Large intestine (tissue), 3 donors: ENCODE results near the gene FCGR3A. TPM values are rescaled to one million over a fixed set of nuclear protein-coding genes. Genes with fewer than 3 reads are reported as not detected.

Source experiments
- DNase-seq, 2 donors: peaks; one replicate each; pipeline versions ENCODE4 v3.0.0 to v3.0.0-alpha.2; 2013
- H3K27ac ChIP-seq: one replicate; pipeline ENCODE4 v1.5.1; 2013; ENCODE audit warnings: low read length
- H3K27me3 ChIP-seq: 2 replicates; pipeline ENCODE4 v1.6.1; 2013; ENCODE audit warnings: low read length; ENCODE audit not compliant: control insufficient read depth, insufficient read depth
- H3K36me3 ChIP-seq: 2 replicates; pipeline ENCODE4 v1.6.1; 2013; ENCODE audit warnings: low read length; ENCODE audit not compliant: control insufficient read depth, insufficient read depth
- H3K4me1 ChIP-seq: one replicate; pipeline ENCODE4 v1.6.1; 2013; ENCODE audit warnings: low read length; ENCODE audit not compliant: control insufficient read depth, insufficient read depth
- H3K4me3 ChIP-seq: one replicate; pipeline ENCODE4 v1.5.1; 2013; ENCODE audit warnings: low read length
- H3K9me3 ChIP-seq: one replicate; pipeline ENCODE4 v1.6.1; 2013; ENCODE audit warnings: mild to moderate bottlenecking, low read depth, low read length, moderate library complexity; ENCODE audit not compliant: control insufficient read depth
- WGBS: methylation state at CpG from one replicate; pipeline ENCODE4 v1.1.5; 2013; ENCODE audit warnings: low lambda C conversion rate; ENCODE audit not compliant: insufficient coverage; 5-methylcytosine and 5-hydroxymethylcytosine counted together
- polyA plus RNA-seq: library from polyadenylated mRNA; unstranded; fragments of 120-200 nt; gene quantifications from one replicate; pipeline ENCODE4 v1.2.1, GENCODE V29; 2013

The FCGR3A gene
- polyA plus RNA-seq, 1 donor: 3.1 TPM

- 81% methylated on average over 3 of the region's 8 CpGs for WGBS
- Histone ChIP-seq H3K27me3 (peaks cover 31% of the 10 kb centered on the region), H3K4me3 (no peak overlapping the region), H3K36me3 (no peaks in the 10 kb centered on the region), H3K27ac (no peak overlapping the region), H3K9me3 (no peaks in the 10 kb centered on the region), H3K4me1 (no peaks in the 10 kb centered on the region)
- no peak for DNase-seq
Measured at GRCh38 chr1:161499099-161500039, 50.2 kb downstream of the FCGR3A start.

GRCh38 chr1:161498646-161499045 is 51.0 kb downstream of the FCGR3A start:
- Histone ChIP-seq H3K9me3 (no peaks in the 10 kb centered on the region), H3K4me3 (no peak overlapping the region), H3K27me3 (peaks cover 29% of the 10 kb centered on the region), H3K4me1 (no peaks in the 10 kb centered on the region), H3K27ac (no peak overlapping the region), H3K36me3 (no peaks in the 10 kb centered on the region)
- DNase-seq: no peak
- no CpG with 5 or more reads among the region's 2 CpGs for WGBS

GRCh38 chr1:161497961-161498360 is 51.7 kb downstream of the FCGR3A start:
- H3K36me3 ChIP-seq: no peaks in the 10 kb centered on the region
- H3K9me3 ChIP-seq: no peaks in the 10 kb centered on the region
- no peaks in the 10 kb centered on the region for H3K4me1 ChIP-seq
- no peak overlapping the region for H3K4me3 ChIP-seq
- no CpG with 5 or more reads among the region's 1 CpG for WGBS
- no peak for DNase-seq
- peaks cover 29% of the 10 kb centered on the region for H3K27me3 ChIP-seq
- H3K27ac ChIP-seq: no peak overlapping the region

- peaks cover 40% of the 10 kb centered on the region for H3K27me3 ChIP-seq
- no peak overlapping the region for H3K4me3 ChIP-seq
- no peaks in the 10 kb centered on the region for H3K4me1 ChIP-seq
- no peaks in the 10 kb centered on the region for H3K36me3 ChIP-seq
- H3K9me3 ChIP-seq: no peaks in the 10 kb centered on the region
- H3K27ac ChIP-seq: no peak overlapping the region
- DNase-seq: no peak
Measured at GRCh38 chr1:161495490-161495889, 54.1 kb downstream of the FCGR3A start.

- Histone ChIP-seq H3K27me3 (peaks cover 52% of the 10 kb centered on the region), H3K36me3 (no peaks in the 10 kb centered on the region)
- WGBS: no CpG with 5 or more reads among the region's 3 CpGs
Measured at GRCh38 chr1:161494091-161494735, 55.4 kb downstream of the FCGR3A start.

GRCh38 chr1:161492827-161493226 is 56.8 kb downstream of the FCGR3A start:
- WGBS: no CpG with 5 or more reads among the region's 2 CpGs
- DNase-seq: no peak

More at GRCh38 chr1:161494091-161494735, 55.4 kb downstream of the FCGR3A start:
- Histone ChIP-seq H3K4me3 (no peak overlapping the region), H3K4me1 (no peaks in the 10 kb centered on the region), H3K27ac (no peak overlapping the region), H3K9me3 (no peaks in the 10 kb centered on the region)
- DNase-seq: no peak

More at GRCh38 chr1:161492827-161493226, 56.8 kb downstream of the FCGR3A start:
- no peaks in the 10 kb centered on the region for H3K36me3 ChIP-seq
- no peak overlapping the region for H3K27ac ChIP-seq
- no peaks in the 10 kb centered on the region for H3K9me3 ChIP-seq
- no peak overlapping the region for H3K4me3 ChIP-seq
- peaks cover 58% of the 10 kb centered on the region for H3K27me3 ChIP-seq
- H3K4me1 ChIP-seq: no peaks in the 10 kb centered on the region

Other genes starting within 250 kb of the FCGR3A start
- 10.1 TPM for gene MPZ, start 239.8 kb downstream of the FCGR3A start, polyA plus RNA-seq
- gene SDHC, start 235.4 kb downstream of the FCGR3A start, polyA plus RNA-seq: 194 TPM
- gene CFAP126, start 181.9 kb downstream of the FCGR3A start, polyA plus RNA-seq: 0.15 TPM
- 3.0 TPM for gene FCGR2A, start 44.4 kb downstream of the FCGR3A start, polyA plus RNA-seq
- gene HSPA6, start 25.3 kb downstream of the FCGR3A start, polyA plus RNA-seq: 0.46 TPM
- 0.04 TPM for gene FCGR3B, start 81.4 kb upstream of the FCGR3A start, polyA plus RNA-seq
- gene FCGR2B, start 113.3 kb upstream of the FCGR3A start, polyA plus RNA-seq: 0.06 TPM
- gene FCRLA, start 157.4 kb upstream of the FCGR3A start, polyA plus RNA-seq: 0.12 TPM
- 0.60 TPM for gene FCRLB, start 171.7 kb upstream of the FCGR3A start, polyA plus RNA-seq
- gene DUSP12, start 200.0 kb upstream of the FCGR3A start, polyA plus RNA-seq: 33.8 TPM
- gene ATF6, start 216.5 kb upstream of the FCGR3A start, polyA plus RNA-seq: 19.6 TPM